Measurements from ENCODE around the gene BRCA1.
"Not testable (repeated sequence)": the region's sequence is repeated elsewhere in the genome, so short reads cannot be mapped to it uniquely, and the experiment has no call there.

The BRCA1 gene

GRCh38 chr17:43133439-43133838, 8.3 kb upstream of the BRCA1 start:
- not testable (repeated sequence) for DNase-seq

GRCh38 chr17:43132117-43132516, 7.0 kb upstream of the BRCA1 start:
- no peak for DNase-seq

- DNase-seq, result no peak
These were observed 4.5 kb upstream of the BRCA1 start for GRCh38 chr17:43129671-43130010.

GRCh38 chr17:43127333-43127876, 2.2 kb upstream of the BRCA1 start:
- DNase-seq, result not testable (repeated sequence)

GRCh38 chr17:43126911-43127290, 1.7 kb upstream of the BRCA1 start:
- no peak for DNase-seq

GRCh38 chr17:43125967-43126910, 1.1 kb upstream of the BRCA1 start:
- no peak for DNase-seq

GRCh38 chr17:43118679-43119615, 6.2 kb downstream of the BRCA1 start:
- no peak for DNase-seq

- DNase-seq, result no peak
These were observed 11.0 kb downstream of the BRCA1 start for GRCh38 chr17:43114151-43114552.

GRCh38 chr17:43106552-43106951, 18.6 kb downstream of the BRCA1 start:
- DNase-seq, result no peak

GRCh38 chr17:43105146-43105545, 20.0 kb downstream of the BRCA1 start:
- no peak for DNase-seq

- DNase-seq, result no peak
These were observed 20.5 kb downstream of the BRCA1 start for GRCh38 chr17:43104665-43105064.

GRCh38 chr17:43095364-43095763, 29.8 kb downstream of the BRCA1 start:
- DNase-seq, result not testable (repeated sequence)

GRCh38 chr17:43094129-43094835, 30.9 kb downstream of the BRCA1 start:
- no peak for DNase-seq

- DNase-seq, result no peak
These were observed 32.3 kb downstream of the BRCA1 start for GRCh38 chr17:43092901-43093300.

GRCh38 chr17:43090022-43090421, 35.1 kb downstream of the BRCA1 start:
- DNase-seq, result no peak

GRCh38 chr17:43085474-43085873, 39.7 kb downstream of the BRCA1 start:
- no peak for DNase-seq

GRCh38 chr17:43079641-43080302, 45.4 kb downstream of the BRCA1 start:
- no peak for DNase-seq

GRCh38 chr17:43074869-43075268, 50.3 kb downstream of the BRCA1 start:
- no peak for DNase-seq

GRCh38 chr17:43070872-43071271, 54.3 kb downstream of the BRCA1 start:
- DNase-seq, result no peak

GRCh38 chr17:43070257-43070656, 54.9 kb downstream of the BRCA1 start:
- no peak for DNase-seq

GRCh38 chr17:43069368-43069898, 55.7 kb downstream of the BRCA1 start:
- no peak for DNase-seq

All from NCI-H2029 (cell line).